ENCODE measurements around the gene SMAD1. TPM values are rescaled to one million over a fixed set of nuclear protein-coding genes. Genes with fewer than 3 reads are reported as not detected.

SMAD1 gene
- total RNA-seq, 2 experiments from 2014 or later: 1.2 to 1.9 TPM

- DNase-seq (no peak), ATAC-seq (no peak)
- Mint-ChIP-seq H3K27me3 (peaks cover 33% of the 10 kb centered on the region), H3K27ac (no peak overlapping the region), H3K4me1 (no peaks in the 10 kb centered on the region), H3K4me3 (no peak overlapping the region), H3K9me3 (ENCODE audit: low read depth) (no peaks in the 10 kb centered on the region), H3K36me3 (no peaks in the 10 kb centered on the region)
- CTCF ChIA-PET: no interaction called here
These were observed 14.6 kb downstream of the SMAD1 start for GRCh38 chr4:145496292-145496691.

GRCh38 chr4:145497199-145498149, 15.8 kb downstream of the SMAD1 start:
- Mint-ChIP-seq H3K9me3 (ENCODE audit: low read depth) (no peaks in the 10 kb centered on the region), H3K27ac (no peak overlapping the region), H3K4me1 (no peaks in the 10 kb centered on the region), H3K4me3 (no peak overlapping the region), H3K36me3 (no peaks in the 10 kb centered on the region), H3K27me3 (peaks cover 32% of the 10 kb centered on the region)
- ATAC-seq (no peak), DNase-seq (no peak)
- CTCF ChIA-PET: no interaction called here

- Mint-ChIP-seq H3K27me3 (peaks cover 30% of the 10 kb centered on the region), H3K36me3 (no peaks in the 10 kb centered on the region), H3K9me3 (ENCODE audit: low read depth) (no peaks in the 10 kb centered on the region)
These were observed 16.8 kb downstream of the SMAD1 start for GRCh38 chr4:145498430-145498829.

GRCh38 chr4:145501051-145501660, 19.5 kb downstream of the SMAD1 start:
- H3K27me3 Mint-ChIP-seq: peaks cover 22% of the 10 kb centered on the region
- no peaks in the 10 kb centered on the region for H3K36me3 Mint-ChIP-seq
- ATAC-seq (no peak), DNase-seq (no peak)
- H3K4me1 Mint-ChIP-seq: no peaks in the 10 kb centered on the region
- H3K4me3 Mint-ChIP-seq: no peak overlapping the region
- no peak overlapping the region for H3K27ac Mint-ChIP-seq
- CTCF ChIA-PET: no interaction called here
- no peaks in the 10 kb centered on the region for H3K9me3 Mint-ChIP-seq (ENCODE audit: low read depth)

More at GRCh38 chr4:145498430-145498829, 16.8 kb downstream of the SMAD1 start:
- ATAC-seq: no peak
- Mint-ChIP-seq H3K4me3 (no peak overlapping the region), H3K4me1 (no peaks in the 10 kb centered on the region), H3K27ac (no peak overlapping the region)
- DNase-seq: no peak
- CTCF ChIA-PET: no interaction called here

- Mint-ChIP-seq H3K4me1 (no peaks in the 10 kb centered on the region), H3K27me3 (peaks cover 20% of the 10 kb centered on the region), H3K36me3 (no peaks in the 10 kb centered on the region), H3K9me3 (ENCODE audit: low read depth) (no peaks in the 10 kb centered on the region), H3K4me3 (no peak overlapping the region), H3K27ac (no peak overlapping the region)
- ATAC-seq (no peak), DNase-seq (no peak)
- CTCF ChIA-PET: no interaction called here
These were observed 21.2 kb downstream of the SMAD1 start for GRCh38 chr4:145502809-145503208.

GRCh38 chr4:145503486-145504072, 21.9 kb downstream of the SMAD1 start:
- H3K4me3 Mint-ChIP-seq: no peak overlapping the region

GRCh38 chr4:145505995-145506394, 24.3 kb downstream of the SMAD1 start:
- CTCF ChIA-PET: no interaction called here
- no peak for DNase-seq
- H3K27me3 Mint-ChIP-seq: peaks cover 8% of the 10 kb centered on the region
- ATAC-seq: no peak
- H3K4me1 Mint-ChIP-seq: no peaks in the 10 kb centered on the region
- H3K9me3 Mint-ChIP-seq (ENCODE audit: low read depth): no peaks in the 10 kb centered on the region
- no peak overlapping the region for H3K27ac Mint-ChIP-seq
- no peak overlapping the region for H3K4me3 Mint-ChIP-seq
- no peaks in the 10 kb centered on the region for H3K36me3 Mint-ChIP-seq

More at GRCh38 chr4:145503486-145504072, 21.9 kb downstream of the SMAD1 start:
- no peak overlapping the region for H3K27ac Mint-ChIP-seq
- H3K4me1 Mint-ChIP-seq: no peaks in the 10 kb centered on the region
- H3K36me3 Mint-ChIP-seq: no peaks in the 10 kb centered on the region
- no peaks in the 10 kb centered on the region for H3K9me3 Mint-ChIP-seq (ENCODE audit: low read depth)
- DNase-seq (no peak), ATAC-seq (no peak)
- CTCF ChIA-PET: no interaction called here
- H3K27me3 Mint-ChIP-seq: peaks cover 18% of the 10 kb centered on the region

GRCh38 chr4:145507636-145508035, 26.0 kb downstream of the SMAD1 start:
- H3K9me3 Mint-ChIP-seq (ENCODE audit: low read depth): peaks cover 7% of the 10 kb centered on the region
- CTCF ChIA-PET: no interaction called here
- H3K36me3 Mint-ChIP-seq: no peaks in the 10 kb centered on the region
- H3K27me3 Mint-ChIP-seq: peaks cover 2% of the 10 kb centered on the region
- H3K4me3 Mint-ChIP-seq: no peak overlapping the region
- no peaks in the 10 kb centered on the region for H3K4me1 Mint-ChIP-seq
- no peak overlapping the region for H3K27ac Mint-ChIP-seq
- no peak for DNase-seq
- no peak for ATAC-seq

- no peak overlapping the region for H3K27ac Mint-ChIP-seq
- H3K4me1 Mint-ChIP-seq: no peaks in the 10 kb centered on the region
- ATAC-seq (no peak), DNase-seq (no peak)
- no peaks in the 10 kb centered on the region for H3K36me3 Mint-ChIP-seq
- no peak overlapping the region for H3K4me3 Mint-ChIP-seq
- CTCF ChIA-PET: no interaction called here
- peaks cover 2% of the 10 kb centered on the region for H3K27me3 Mint-ChIP-seq
- H3K9me3 Mint-ChIP-seq (ENCODE audit: low read depth): peaks cover 14% of the 10 kb centered on the region
These were observed 30.4 kb downstream of the SMAD1 start for GRCh38 chr4:145511913-145512522.

- Mint-ChIP-seq H3K4me3 (no peak overlapping the region), H3K9me3 (ENCODE audit: low read depth) (peaks cover 14% of the 10 kb centered on the region), H3K4me1 (no peaks in the 10 kb centered on the region), H3K27me3 (peaks cover 7% of the 10 kb centered on the region), H3K27ac (no peak overlapping the region), H3K36me3 (no peaks in the 10 kb centered on the region)
- no peak for DNase-seq
- CTCF ChIA-PET: interaction anchor here (0.5 kb wide), 1 partner anchor 280 kb away, joined by 4 read pairs; no protein-coding TSS in a partner anchor
- no peak for ATAC-seq
These were observed 31.5 kb downstream of the SMAD1 start for GRCh38 chr4:145513020-145513621.

GRCh38 chr4:145520172-145520571, 38.5 kb downstream of the SMAD1 start:
- Mint-ChIP-seq H3K4me3 (no peak overlapping the region), H3K36me3 (no peaks in the 10 kb centered on the region), H3K27me3 (peaks cover 19% of the 10 kb centered on the region), H3K4me1 (no peaks in the 10 kb centered on the region), H3K27ac (no peak overlapping the region), H3K9me3 (ENCODE audit: low read depth) (no peaks in the 10 kb centered on the region)
- CTCF ChIA-PET: no interaction called here
- DNase-seq (no peak), ATAC-seq (no peak)

- no peak overlapping the region for H3K27ac Mint-ChIP-seq
- ATAC-seq (no peak), DNase-seq (no peak)
- H3K36me3 Mint-ChIP-seq: no peaks in the 10 kb centered on the region
- no peak overlapping the region for H3K4me3 Mint-ChIP-seq
- peaks cover 19% of the 10 kb centered on the region for H3K27me3 Mint-ChIP-seq
- H3K9me3 Mint-ChIP-seq (ENCODE audit: low read depth): no peaks in the 10 kb centered on the region
- CTCF ChIA-PET: interaction anchor here (0.6 kb wide), 1 partner anchor 83 kb away, joined by 3 read pairs; no protein-coding TSS in a partner anchor
- H3K4me1 Mint-ChIP-seq: no peaks in the 10 kb centered on the region
These were observed 39.6 kb downstream of the SMAD1 start for GRCh38 chr4:145521282-145521681.

GRCh38 chr4:145523117-145523516, 41.5 kb downstream of the SMAD1 start:
- no peak for ATAC-seq
- Mint-ChIP-seq H3K4me3 (no peak overlapping the region), H3K27me3 (peaks cover 16% of the 10 kb centered on the region), H3K27ac (no peak overlapping the region), H3K36me3 (no peaks in the 10 kb centered on the region), H3K4me1 (no peaks in the 10 kb centered on the region), H3K9me3 (ENCODE audit: low read depth) (no peaks in the 10 kb centered on the region)
- no peak for DNase-seq
- CTCF ChIA-PET: no interaction called here
